Umbilical cord (tissue), 2 donors: ENCODE data around the gene SRBD1. TPM values are rescaled to one million over a fixed set of nuclear protein-coding genes. Genes with fewer than 3 reads are reported as not detected.

Experiments
- DNase-seq: peaks from one replicate; pipeline ENCODE4 v3.0.0-alpha.2; 2015; ENCODE audit warnings: low spot score
- total RNA-seq: library from RNA; depleted of rRNA; stranded (reverse); fragments of >200 nt; gene quantifications from one replicate; pipeline ENCODE4 v1.2.3, GENCODE V29; 2014; ENCODE audit warnings: low replicate concordance; ENCODE audit not compliant: insufficient read depth

Gene SRBD1
- total RNA-seq, 1 donor from 2014 or later: 25.3 TPM

GRCh38 chr2:45554073-45554741 is 56.9 kb downstream of the SRBD1 start:
- DNase-seq: peak; percentile 23

GRCh38 chr2:45551862-45552261 is 59.2 kb downstream of the SRBD1 start:
- DNase-seq: no peak

GRCh38 chr2:45545943-45546342 is 65.1 kb downstream of the SRBD1 start:
- DNase-seq: no peak

GRCh38 chr2:45543257-45543656 is 67.8 kb downstream of the SRBD1 start:
- DNase-seq: no peak

- no peak for DNase-seq
These were observed 69.1 kb downstream of the SRBD1 start for GRCh38 chr2:45542013-45542412.

- DNase-seq: no peak
These were observed 69.6 kb downstream of the SRBD1 start for GRCh38 chr2:45541450-45541849.

- no peak for DNase-seq
These were observed 70.1 kb downstream of the SRBD1 start for GRCh38 chr2:45540942-45541341.

- no peak for DNase-seq
These were observed 77.3 kb downstream of the SRBD1 start for GRCh38 chr2:45533771-45534170.

- DNase-seq: no peak
These were observed 78.9 kb downstream of the SRBD1 start for GRCh38 chr2:45532181-45532580.

GRCh38 chr2:45524016-45524415 is 87.1 kb downstream of the SRBD1 start:
- DNase-seq: no peak

GRCh38 chr2:45518546-45518945 is 92.5 kb downstream of the SRBD1 start:
- no peak for DNase-seq

- no peak for DNase-seq
These were observed 100.2 kb downstream of the SRBD1 start for GRCh38 chr2:45510701-45511420.

- no peak for DNase-seq
These were observed 104.3 kb downstream of the SRBD1 start for GRCh38 chr2:45506756-45507155.

GRCh38 chr2:45505138-45505537 is 105.9 kb downstream of the SRBD1 start:
- no peak for DNase-seq

- no peak for DNase-seq
These were observed 112.2 kb downstream of the SRBD1 start for GRCh38 chr2:45498661-45499550.

- DNase-seq: no peak
These were observed 113.7 kb downstream of the SRBD1 start for GRCh38 chr2:45497355-45497754.

- no peak for DNase-seq
These were observed 114.2 kb downstream of the SRBD1 start for GRCh38 chr2:45496869-45497268.

- no peak for DNase-seq
These were observed 116.1 kb downstream of the SRBD1 start for GRCh38 chr2:45494978-45495293.

- DNase-seq: peak; percentile 62
These were observed 116.6 kb downstream of the SRBD1 start for GRCh38 chr2:45494275-45494977.

- DNase-seq: no peak
These were observed 126.1 kb downstream of the SRBD1 start for GRCh38 chr2:45484965-45485364.

- DNase-seq: no peak
These were observed 127.1 kb downstream of the SRBD1 start for GRCh38 chr2:45483997-45484396.

- DNase-seq: no peak
These were observed 133.5 kb downstream of the SRBD1 start for GRCh38 chr2:45477546-45477945.
